DOHH2 (cell line): ENCODE data around the gene LRTM2.

ENCODE experiments used
- CTCF ChIP-seq: fragments of 200-600 bp; sonication (generic); IDR thresholded peaks from one replicate; pipeline ENCODE4 v1.5.1; 2014; ENCODE audit warnings: antibody characterized with exemption, mild to moderate bottlenecking, low read depth, low read length; ENCODE audit not compliant: poor library complexity, severe bottlenecking
- EZH2phosphoT487 ChIP-seq: fragments of 200-600 bp; sonication (generic); IDR thresholded peaks from 2 replicates; pipeline ENCODE4 v1.6.1; 2017; ENCODE audit warnings: borderline replicate concordance, mild to moderate bottlenecking, antibody characterized with exemption, low read length, moderate library complexity, mixed read lengths

- TF ChIP-seq CTCF (no peak), EZH2phosphoT487 (no peak)
Observed at GRCh38 chr12:1875608-1876007, 55.2 kb downstream of the LRTM2 start.
